ENCODE results near the gene PPM1F.

PPM1F gene

DNA sequence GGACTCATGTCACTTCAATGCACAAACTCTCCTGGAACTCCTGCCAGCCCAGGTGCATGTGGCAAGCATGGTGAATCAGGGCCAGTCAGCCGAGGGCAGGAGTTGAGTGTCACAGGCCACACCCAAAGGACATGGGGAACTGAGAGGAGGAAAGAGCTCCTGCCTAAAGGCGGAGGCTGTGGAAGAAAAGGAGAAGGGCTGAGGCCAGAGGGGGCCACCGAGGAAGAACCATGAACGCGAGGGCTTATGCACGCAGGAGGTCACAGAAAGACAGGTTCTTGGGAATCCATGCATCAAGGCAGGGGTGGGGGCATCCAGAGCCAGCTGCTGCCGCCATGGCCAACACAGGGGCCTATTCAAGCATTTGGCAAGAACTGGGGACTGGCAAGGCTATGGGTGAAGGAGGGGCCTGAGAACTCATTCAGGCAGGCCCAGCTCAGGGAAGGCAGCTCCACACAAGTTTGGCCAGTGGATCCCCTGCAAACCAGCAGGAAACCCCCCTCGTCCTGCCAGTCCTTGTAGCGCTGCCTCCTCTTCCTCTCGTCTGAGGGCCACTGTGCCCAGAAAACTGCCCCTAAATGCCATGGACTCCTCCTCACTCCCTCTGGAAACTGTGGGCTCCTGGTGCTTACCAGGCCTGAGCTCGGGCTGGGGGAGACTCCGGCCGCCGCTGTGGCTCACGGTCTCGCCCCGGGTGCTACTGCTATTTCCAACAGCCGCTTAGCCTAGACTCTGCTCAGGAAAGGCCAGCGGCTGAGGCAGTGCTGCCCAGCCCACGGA lies 15.4 kb downstream of the PPM1F start:
- H3K27me3 ChIP-seq (ENCODE audit: low read depth, low read length) = no peaks in the 10 kb centered on the region
- peak overlapping the region; percentile 81 for H3K4me3 ChIP-seq (ENCODE audit: low read length)
- 0 out of 2 replicates have a peak overlapping the region, but pooled peaks have one; percentile 15 for H3K9ac ChIP-seq (ENCODE audit: low read length)
- no peaks in the 10 kb centered on the region for H3K36me3 ChIP-seq (replicated peaks; ENCODE audit: low read depth, low read length)
- H3K9me3 ChIP-seq (ENCODE audit: insufficient read depth, low read length) = no peaks in the 10 kb centered on the region
- no peak overlapping the region for H3K27ac ChIP-seq (ENCODE audit: low read length)
- peaks cover 5% of the 10 kb centered on the region; the same call in 1 of the 2 replicates for H3K4me1 ChIP-seq (ENCODE audit: low read length)
- H3K79me2 ChIP-seq (ENCODE audit: low read length) = no peaks in the 10 kb centered on the region
- H3K4me2 ChIP-seq (ENCODE audit: low read length) = peak overlapping the region; percentile 75
- TF ChIP-seq, protein P1, sequence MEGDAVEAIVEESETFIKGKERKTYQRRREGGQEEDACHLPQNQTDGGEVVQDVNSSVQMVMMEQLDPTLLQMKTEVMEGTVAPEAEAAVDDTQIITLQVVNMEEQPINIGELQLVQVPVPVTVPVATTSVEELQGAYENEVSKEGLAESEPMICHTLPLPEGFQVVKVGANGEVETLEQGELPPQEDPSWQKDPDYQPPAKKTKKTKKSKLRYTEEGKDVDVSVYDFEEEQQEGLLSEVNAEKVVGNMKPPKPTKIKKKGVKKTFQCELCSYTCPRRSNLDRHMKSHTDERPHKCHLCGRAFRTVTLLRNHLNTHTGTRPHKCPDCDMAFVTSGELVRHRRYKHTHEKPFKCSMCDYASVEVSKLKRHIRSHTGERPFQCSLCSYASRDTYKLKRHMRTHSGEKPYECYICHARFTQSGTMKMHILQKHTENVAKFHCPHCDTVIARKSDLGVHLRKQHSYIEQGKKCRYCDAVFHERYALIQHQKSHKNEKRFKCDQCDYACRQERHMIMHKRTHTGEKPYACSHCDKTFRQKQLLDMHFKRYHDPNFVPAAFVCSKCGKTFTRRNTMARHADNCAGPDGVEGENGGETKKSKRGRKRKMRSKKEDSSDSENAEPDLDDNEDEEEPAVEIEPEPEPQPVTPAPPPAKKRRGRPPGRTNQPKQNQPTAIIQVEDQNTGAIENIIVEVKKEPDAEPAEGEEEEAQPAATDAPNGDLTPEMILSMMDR (IDR thresholded peaks at IDR 0.05; ENCODE audit: low read depth, low read length) = no peak
- TF ChIP-seq EZH2phosphoT487 (IDR thresholded peaks at IDR 0.05; ENCODE audit: low read depth) = no peak
- no peaks in the 10 kb centered on the region for H4K20me1 ChIP-seq (ENCODE audit: insufficient read depth, low read length)
- H2AFZ ChIP-seq (ENCODE audit: low read depth, low read length) = no peak overlapping the region

DNA sequence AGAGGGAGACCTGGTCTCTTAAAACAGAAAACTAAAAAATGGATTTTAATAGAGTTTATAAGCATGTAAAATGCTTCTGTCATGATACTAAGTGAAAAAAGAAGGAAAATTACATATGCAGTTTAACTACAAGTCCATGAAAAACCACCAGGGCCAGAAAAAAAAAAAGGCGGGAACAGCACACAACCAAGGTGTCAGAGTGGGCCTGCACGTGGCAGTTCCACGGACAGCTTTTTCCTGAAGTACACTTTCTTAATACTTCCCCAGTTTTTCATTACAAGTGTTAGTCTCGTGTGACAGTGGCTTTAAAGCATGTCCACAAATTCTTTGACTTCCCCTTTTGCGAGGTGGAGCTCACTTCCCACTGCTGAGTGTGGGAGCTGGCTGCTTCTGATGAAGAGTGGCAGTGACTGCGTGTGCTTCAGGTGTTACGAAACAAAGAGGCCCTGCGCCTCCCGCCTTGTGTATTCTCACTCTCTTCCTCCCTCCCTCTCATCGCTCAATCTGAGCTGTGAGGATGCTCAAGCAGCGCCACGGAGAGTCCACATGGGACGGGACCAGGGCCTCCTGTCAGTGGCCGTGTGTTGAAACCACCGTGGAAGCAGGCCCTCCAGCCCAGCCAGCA lies 16.4 kb downstream of the PPM1F start:
- no peak overlapping the region for H3K27ac ChIP-seq (ENCODE audit: low read length)

DNA sequence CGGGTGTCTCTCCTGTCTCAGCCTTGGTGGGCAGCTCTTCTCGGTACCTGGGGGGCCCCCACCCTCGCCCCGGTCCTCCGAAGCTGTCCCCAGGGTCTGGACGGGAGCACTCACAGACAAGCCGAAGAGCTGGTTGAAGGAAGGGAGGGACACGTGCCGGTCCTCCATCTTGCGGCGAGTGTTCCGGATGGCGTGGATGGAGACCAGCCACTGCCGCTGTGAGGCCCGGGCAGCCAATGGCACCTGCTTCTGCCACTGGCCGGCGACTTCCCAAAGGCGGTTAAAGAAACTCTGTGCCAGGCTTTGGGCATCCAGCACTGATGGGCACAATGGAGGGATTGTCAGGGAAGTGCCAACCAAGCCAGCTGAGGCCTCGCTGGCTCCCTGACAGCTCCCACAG lies 18.7 kb downstream of the PPM1F start:
- H2AFZ ChIP-seq (ENCODE audit: low read depth, low read length) = no peak overlapping the region
- H3K4me3 ChIP-seq (ENCODE audit: low read length) = no peak overlapping the region
- no peaks in the 10 kb centered on the region for H3K27me3 ChIP-seq (ENCODE audit: low read depth, low read length)
- no peaks in the 10 kb centered on the region for H4K20me1 ChIP-seq (ENCODE audit: insufficient read depth, low read length)
- H3K9ac ChIP-seq (ENCODE audit: low read length) = no peak overlapping the region
- no peak overlapping the region for H3K4me2 ChIP-seq (ENCODE audit: low read length)
- TF ChIP-seq EZH2phosphoT487 (IDR thresholded peaks at IDR 0.05; ENCODE audit: low read depth) = no peak
- TF ChIP-seq, protein P1 (IDR thresholded peaks at IDR 0.05; ENCODE audit: low read depth, low read length) = no peak
- peaks cover 5% of the 10 kb centered on the region; the same call in 1 of the 2 replicates for H3K4me1 ChIP-seq (ENCODE audit: low read length)
- H3K36me3 ChIP-seq (replicated peaks; ENCODE audit: low read depth, low read length) = no peaks in the 10 kb centered on the region
- no peak overlapping the region for H3K27ac ChIP-seq (ENCODE audit: low read length)
- H3K79me2 ChIP-seq (ENCODE audit: low read length) = no peaks in the 10 kb centered on the region
- no peaks in the 10 kb centered on the region for H3K9me3 ChIP-seq (ENCODE audit: insufficient read depth, low read length)

More for the DNA sequence above, 16.4 kb downstream of the PPM1F start:
- H2AFZ ChIP-seq (ENCODE audit: low read depth, low read length) = no peak overlapping the region
- no peaks in the 10 kb centered on the region for H3K27me3 ChIP-seq (ENCODE audit: low read depth, low read length)
- no peak overlapping the region for H3K9ac ChIP-seq (ENCODE audit: low read length)
- no peaks in the 10 kb centered on the region for H3K79me2 ChIP-seq (ENCODE audit: low read length)
- no peaks in the 10 kb centered on the region for H4K20me1 ChIP-seq (ENCODE audit: insufficient read depth, low read length)
- no peaks in the 10 kb centered on the region for H3K9me3 ChIP-seq (ENCODE audit: insufficient read depth, low read length)
- H3K4me3 ChIP-seq (ENCODE audit: low read length) = no peak overlapping the region
- TF ChIP-seq EZH2phosphoT487 (IDR thresholded peaks at IDR 0.05; ENCODE audit: low read depth) = no peak
- TF ChIP-seq, protein P1 (IDR thresholded peaks at IDR 0.05; ENCODE audit: low read depth, low read length) = no peak
- no peak overlapping the region for H3K4me2 ChIP-seq (ENCODE audit: low read length)
- H3K36me3 ChIP-seq (replicated peaks; ENCODE audit: low read depth, low read length) = no peaks in the 10 kb centered on the region
- peaks cover 5% of the 10 kb centered on the region; the same call in 1 of the 2 replicates for H3K4me1 ChIP-seq (ENCODE audit: low read length)

DNA sequence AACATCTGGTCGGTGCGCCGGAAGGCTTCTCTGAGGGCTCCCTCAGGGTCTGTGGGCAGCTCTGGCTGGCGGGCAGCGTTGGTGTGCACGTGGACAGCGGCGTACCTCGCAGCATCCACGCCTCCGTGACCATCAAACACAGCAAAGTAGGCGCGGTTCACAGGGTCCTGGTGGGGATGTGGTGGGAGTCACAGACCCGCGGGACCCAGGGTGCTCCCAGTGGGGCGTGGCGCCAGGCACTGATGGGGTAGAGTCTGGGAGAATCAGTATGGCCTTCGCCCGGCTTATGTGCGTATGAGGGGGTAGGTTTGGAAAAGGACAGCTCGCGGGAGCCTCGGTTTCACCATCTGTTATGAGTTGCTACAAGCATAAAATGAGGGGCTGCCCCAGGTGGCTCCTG lies 19.2 kb downstream of the PPM1F start:
- Histone ChIP-seq H3K27me3 (ENCODE audit: low read depth, low read length) (no peaks in the 10 kb centered on the region), H3K9me3 (ENCODE audit: insufficient read depth, low read length) (no peaks in the 10 kb centered on the region), H3K4me1 (ENCODE audit: low read length) (peaks cover 5% of the 10 kb centered on the region; the same call in 1 of the 2 replicates), H3K4me3 (ENCODE audit: low read length) (no peak overlapping the region), H4K20me1 (ENCODE audit: insufficient read depth, low read length) (no peaks in the 10 kb centered on the region), H3K9ac (ENCODE audit: low read length) (no peak overlapping the region), H3K36me3 (replicated peaks; ENCODE audit: low read depth, low read length) (no peaks in the 10 kb centered on the region), H3K4me2 (ENCODE audit: low read length) (no peak overlapping the region), H3K27ac (ENCODE audit: low read length) (no peak overlapping the region), H2AFZ (ENCODE audit: low read depth, low read length) (no peak overlapping the region), H3K79me2 (ENCODE audit: low read length) (no peaks in the 10 kb centered on the region)
- TF ChIP-seq, protein P1 (IDR thresholded peaks at IDR 0.05; ENCODE audit: low read depth, low read length) = no peak
- no peak for TF ChIP-seq EZH2phosphoT487 (IDR thresholded peaks at IDR 0.05; ENCODE audit: low read depth)

All from OCI-LY3 (cell line).